Loucy (cell line): Measurements from ENCODE around the gene TLE3.
A peak's percentile ranks its signal among the peaks of the same experiment; 100 is the strongest.

Experiments used
- H2AFZ ChIP-seq: fragments of 200-600 bp; sonication (generic); 2 replicates; pipeline ENCODE4 v1.6.0; 2016; ENCODE audit warnings: antibody characterized with exemption, mild to moderate bottlenecking, low read length, moderate library complexity
- H3F3A ChIP-seq: fragments of 200-600 bp; 2 replicates; pipeline ENCODE4 v1.6.0; 2016; ENCODE audit warnings: antibody characterized with exemption, low read depth, mild to moderate bottlenecking
- H3K27me3 ChIP-seq: fragments of 200-600 bp; sonication (generic); 2 replicates; pipeline ENCODE4 v1.6.1; 2014; ENCODE audit warnings: low read length, mild to moderate bottlenecking; ENCODE audit not compliant: insufficient read depth, poor library complexity, severe bottlenecking
- H3K36me3 ChIP-seq: fragments of 200-600 bp; sonication (generic); 2 replicates; pipeline ENCODE4 v1.6.1; 2016; ENCODE audit warnings: low read length; ENCODE audit not compliant: insufficient read depth
- H3K4me1 ChIP-seq: fragments of 200-600 bp; sonication (generic); 2 replicates; pipeline ENCODE4 v1.5.1; 2014; ENCODE audit warnings: low read length, mild to moderate bottlenecking; ENCODE audit not compliant: insufficient read depth, poor library complexity, severe bottlenecking
- H3K4me2 ChIP-seq: fragments of 200-600 bp; sonication (generic); 2 replicates; pipeline ENCODE4 v1.6.0; 2014; ENCODE audit warnings: antibody characterized with exemption, low read length, low read depth, mild to moderate bottlenecking; ENCODE audit not compliant: poor library complexity, severe bottlenecking
- H3K4me3 ChIP-seq: fragments of 200-600 bp; sonication (generic); 2 replicates; pipeline ENCODE4 v1.5.1; 2014; ENCODE audit warnings: low read length, mild to moderate bottlenecking, mixed read lengths; ENCODE audit not compliant: poor library complexity, severe bottlenecking
- H3K79me2 ChIP-seq: fragments of 200-600 bp; sonication (generic); 2 replicates; pipeline ENCODE4 v1.6.1; 2014; ENCODE audit warnings: low read length; ENCODE audit not compliant: insufficient read depth
- H3K9ac ChIP-seq: fragments of 200-600 bp; sonication (generic); 2 replicates; pipeline ENCODE4 v1.6.0; 2014; ENCODE audit warnings: mild to moderate bottlenecking, low read depth, low read length, moderate library complexity; ENCODE audit not compliant: poor library complexity, severe bottlenecking
- H3K9me2 ChIP-seq: fragments of 200-600 bp; sonication (generic); replicated peaks from 2 replicates; pipeline ENCODE4 v1.6.1; 2016; ENCODE audit warnings: low read depth, low read length, mixed read lengths
- H3K9me3 ChIP-seq: fragments of 200-600 bp; sonication (generic); 2 replicates; pipeline ENCODE4 v1.6.1; 2014; ENCODE audit warnings: mild to moderate bottlenecking, antibody characterized with exemption, low read length, low read depth; ENCODE audit not compliant: insufficient read depth
- H4K20me1 ChIP-seq: fragments of 200-600 bp; sonication (generic); 2 replicates; pipeline ENCODE4 v1.6.0; 2014; ENCODE audit warnings: antibody characterized with exemption, low read length, mild to moderate bottlenecking; ENCODE audit not compliant: insufficient read depth, poor library complexity, severe bottlenecking
- EZH2phosphoT487 ChIP-seq: fragments of 200-600 bp; IDR thresholded peaks from 2 replicates; pipeline ENCODE4 v1.6.1; 2018; ENCODE audit warnings: antibody characterized with exemption, mild to moderate bottlenecking, moderate library complexity, borderline replicate concordance
- TF ChIP-seq, protein P1 (sequence below): fragments of 200-600 bp; sonication (generic); conservative IDR thresholded peaks from 2 replicates; pipeline ENCODE4 v1.5.1; 2014; ENCODE audit warnings: mild to moderate bottlenecking, antibody characterized with exemption, low read length

The TLE3 gene

DNA sequence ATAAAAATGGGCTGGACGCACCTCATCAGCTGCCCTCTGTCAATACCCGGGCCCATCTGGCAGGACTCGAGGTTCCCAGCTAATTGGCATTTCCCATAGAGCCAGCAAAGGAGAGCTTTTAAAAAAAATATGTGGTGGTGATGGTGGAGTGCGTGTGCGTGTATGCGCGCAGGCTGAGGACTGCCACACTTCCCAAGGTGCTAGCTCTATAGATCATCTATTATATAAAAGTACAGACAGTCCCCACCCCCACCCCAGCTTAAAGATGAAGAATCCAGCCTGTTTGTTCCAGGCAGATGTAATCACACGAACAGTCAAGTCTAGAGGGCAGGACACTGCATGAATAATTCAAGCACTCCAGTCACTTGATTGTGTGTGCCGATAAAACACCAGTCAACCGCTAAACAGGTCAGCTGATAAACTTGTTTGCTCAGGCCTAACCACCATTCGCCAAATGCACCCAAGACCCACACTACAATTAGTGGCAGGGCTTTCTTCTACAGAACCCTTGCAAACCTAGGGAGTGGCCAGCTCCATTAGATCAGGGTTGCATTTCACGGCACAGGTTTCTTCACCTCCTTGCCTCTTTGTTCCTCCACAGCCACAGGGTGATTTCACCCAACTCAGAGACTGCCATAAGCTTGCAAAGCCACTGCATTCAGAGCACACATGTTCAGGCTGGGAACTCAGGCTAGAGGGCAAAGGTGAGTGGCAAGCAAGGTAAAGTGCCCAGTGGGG is 5.8 kb downstream of the TLE3 start:
- Histone ChIP-seq H2AFZ (no peak overlapping the region), H3F3A (no peaks in the 10 kb centered on the region), H3K9me3 (no peaks in the 10 kb centered on the region), H3K9ac (peak overlapping the region; percentile 93), H3K9me2 (no peaks in the 10 kb centered on the region), H3K36me3 (peaks cover 45% of the 10 kb centered on the region; the same call in 1 of the 2 replicates), H3K4me3 (peak overlapping the region; percentile 87), H3K4me1 (peaks cover 69% of the 10 kb centered on the region), H4K20me1 (peaks cover 95% of the 10 kb centered on the region), H3K27me3 (no peaks in the 10 kb centered on the region), H3K79me2 (peaks cover 99% of the 10 kb centered on the region), H3K4me2 (peak overlapping the region; percentile 96)
- TF ChIP-seq, protein P1, sequence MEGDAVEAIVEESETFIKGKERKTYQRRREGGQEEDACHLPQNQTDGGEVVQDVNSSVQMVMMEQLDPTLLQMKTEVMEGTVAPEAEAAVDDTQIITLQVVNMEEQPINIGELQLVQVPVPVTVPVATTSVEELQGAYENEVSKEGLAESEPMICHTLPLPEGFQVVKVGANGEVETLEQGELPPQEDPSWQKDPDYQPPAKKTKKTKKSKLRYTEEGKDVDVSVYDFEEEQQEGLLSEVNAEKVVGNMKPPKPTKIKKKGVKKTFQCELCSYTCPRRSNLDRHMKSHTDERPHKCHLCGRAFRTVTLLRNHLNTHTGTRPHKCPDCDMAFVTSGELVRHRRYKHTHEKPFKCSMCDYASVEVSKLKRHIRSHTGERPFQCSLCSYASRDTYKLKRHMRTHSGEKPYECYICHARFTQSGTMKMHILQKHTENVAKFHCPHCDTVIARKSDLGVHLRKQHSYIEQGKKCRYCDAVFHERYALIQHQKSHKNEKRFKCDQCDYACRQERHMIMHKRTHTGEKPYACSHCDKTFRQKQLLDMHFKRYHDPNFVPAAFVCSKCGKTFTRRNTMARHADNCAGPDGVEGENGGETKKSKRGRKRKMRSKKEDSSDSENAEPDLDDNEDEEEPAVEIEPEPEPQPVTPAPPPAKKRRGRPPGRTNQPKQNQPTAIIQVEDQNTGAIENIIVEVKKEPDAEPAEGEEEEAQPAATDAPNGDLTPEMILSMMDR = no peak
- TF ChIP-seq EZH2phosphoT487 = no peak

DNA sequence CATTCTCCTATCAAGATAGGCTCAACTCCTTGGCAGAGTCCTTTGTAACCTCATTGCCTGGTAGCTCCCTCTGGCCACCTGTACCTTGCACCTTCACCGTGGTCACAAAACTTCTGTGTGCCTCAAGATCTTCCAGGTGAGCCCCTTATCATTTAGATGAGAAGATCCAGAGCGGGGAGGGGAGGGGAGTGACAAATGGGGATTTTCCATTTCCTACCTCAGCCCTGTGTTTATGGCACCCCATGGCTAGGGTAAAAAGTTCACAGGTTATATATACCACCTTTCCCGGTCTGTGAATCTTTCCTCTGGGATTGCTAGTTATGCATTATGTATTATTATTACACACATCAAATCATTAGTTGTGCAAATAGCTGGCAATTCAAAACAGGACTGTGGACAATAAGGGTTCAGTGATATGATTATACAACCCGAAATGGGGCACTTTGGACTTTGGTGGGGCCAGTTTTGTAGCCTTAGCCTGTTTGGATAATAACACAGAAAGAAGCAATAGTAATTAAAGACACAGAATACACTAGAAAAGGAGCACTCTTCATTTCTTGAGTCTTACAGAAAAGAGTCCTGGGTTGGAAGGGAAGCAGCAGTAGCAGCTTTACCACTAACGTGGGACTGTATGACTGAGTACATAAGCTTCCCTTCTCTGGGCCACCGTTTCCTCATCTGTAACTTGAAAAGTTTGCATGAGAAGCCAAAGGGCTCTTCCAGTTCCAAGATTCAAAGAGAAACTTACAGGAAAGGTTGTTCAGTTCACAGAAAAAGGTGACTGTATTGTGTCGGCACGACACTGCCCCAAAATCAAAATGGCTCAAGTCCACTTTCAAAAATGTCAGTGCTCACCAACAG is 7.1 kb downstream of the TLE3 start:
- H3K79me2 ChIP-seq = peaks cover 99% of the 10 kb centered on the region
- H3K9me3 ChIP-seq = no peaks in the 10 kb centered on the region
- no peaks in the 10 kb centered on the region for H3F3A ChIP-seq
- peak overlapping the region; percentile 87 for H3K4me3 ChIP-seq
- no peak overlapping the region for H2AFZ ChIP-seq
- H3K27me3 ChIP-seq = no peaks in the 10 kb centered on the region
- no peak overlapping the region for H3K9ac ChIP-seq
- peaks cover 75% of the 10 kb centered on the region for H3K4me1 ChIP-seq
- TF ChIP-seq, protein P1 = no peak
- no peak for TF ChIP-seq EZH2phosphoT487
- H3K9me2 ChIP-seq = no peaks in the 10 kb centered on the region
- H3K4me2 ChIP-seq = peak overlapping the region; percentile 96
- H4K20me1 ChIP-seq = peaks cover 97% of the 10 kb centered on the region
- peaks cover 57% of the 10 kb centered on the region; the same call in 1 of the 2 replicates for H3K36me3 ChIP-seq

DNA sequence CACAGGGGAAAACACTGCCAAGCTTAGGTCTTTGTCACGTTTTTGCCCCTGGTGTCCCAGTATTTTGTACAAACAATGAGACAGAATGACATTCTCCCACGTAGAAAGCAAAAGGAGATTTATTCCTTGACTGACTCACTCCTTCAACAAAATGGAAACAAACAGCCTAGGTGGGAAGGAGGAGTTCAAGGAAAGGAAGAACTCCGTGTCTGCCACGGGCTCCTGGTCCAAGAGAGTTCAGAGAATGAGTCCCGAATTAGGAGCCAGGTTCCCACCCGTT is 8.1 kb downstream of the TLE3 start:
- Histone ChIP-seq H3K4me1 (peaks cover 80% of the 10 kb centered on the region), H3K9me2 (no peaks in the 10 kb centered on the region), H3K4me3 (peak overlapping the region; percentile 30), H3K79me2 (peaks cover 99% of the 10 kb centered on the region), H3F3A (no peaks in the 10 kb centered on the region), H3K9ac (peak overlapping the region; percentile 10), H3K9me3 (no peaks in the 10 kb centered on the region), H3K4me2 (peak overlapping the region; percentile 96), H3K27me3 (no peaks in the 10 kb centered on the region), H3K36me3 (peaks cover 67% of the 10 kb centered on the region; the same call in 1 of the 2 replicates), H2AFZ (no peak overlapping the region), H4K20me1 (peaks cover 97% of the 10 kb centered on the region)
- TF ChIP-seq, protein P1 = no peak
- no peak for TF ChIP-seq EZH2phosphoT487
